Smooth muscle cell (in vitro differentiated cells): ENCODE data around the gene ZNF668. TPM values are rescaled to one million over a fixed set of nuclear protein-coding genes. Genes with fewer than 3 reads are reported as not detected.

Experiments used
- polyA plus RNA-seq: library from polyadenylated mRNA; unstranded; fragments of >200 nt; fragmentation: Nextera tagmentation; extraction: Ambion mirVana; gene quantifications from 2 replicates; pipeline ENCODE4 v1.2.1, GENCODE V29; 2016
- total RNA-seq: library from RNA; depleted of rRNA; stranded (reverse); fragments of >200 nt; gene quantifications from 2 replicates; pipeline ENCODE4 v1.2.3, GENCODE V29; 2014

Gene ZNF668
- total and polyA plus RNA-seq, 2 experiments from 2014 or later = 7.3 to 20.1 TPM

Other genes starting within 250 kb of the ZNF668 start
- gene BCL7C, start 180.2 kb downstream of the ZNF668 start, total RNA-seq = 27.8 and 34.2 TPM in 2 replicates
- gene BCL7C, start 180.2 kb downstream of the ZNF668 start, polyA plus RNA-seq = 68.1 and 76.1 TPM in 2 replicates
- 0.76 and 1.7 TPM in 2 replicates for gene CTF1, start 177.6 kb downstream of the ZNF668 start, total RNA-seq
- gene CTF1, start 177.6 kb downstream of the ZNF668 start, polyA plus RNA-seq = 8.1 and 8.2 TPM in 2 replicates
- 4.5 and 8.5 TPM in 2 replicates for gene FBXL19, start 150.7 kb downstream of the ZNF668 start, total RNA-seq
- gene FBXL19, start 150.7 kb downstream of the ZNF668 start, polyA plus RNA-seq = 1.3 and 1.6 TPM in 2 replicates
- 33.7 and 34.9 TPM in 2 replicates for gene ORAI3, start 125.2 kb downstream of the ZNF668 start, total RNA-seq
- 39.4 and 44.0 TPM in 2 replicates for gene ORAI3, start 125.2 kb downstream of the ZNF668 start, polyA plus RNA-seq
- gene SETD1A, start 116.5 kb downstream of the ZNF668 start, total RNA-seq = 1.9 and 2.9 TPM in 2 replicates
- 1.2 and 3.3 TPM in 2 replicates for gene SETD1A, start 116.5 kb downstream of the ZNF668 start, polyA plus RNA-seq
- 5.5 and 10.8 TPM in 2 replicates for gene HSD3B7, start 89.0 kb downstream of the ZNF668 start, total RNA-seq
- gene HSD3B7, start 89.0 kb downstream of the ZNF668 start, polyA plus RNA-seq = 15.1 and 15.5 TPM in 2 replicates
- gene STX1B, start 63.6 kb downstream of the ZNF668 start, total RNA-seq = 0.72 and 1.4 TPM in 2 replicates
- gene STX1B, start 63.6 kb downstream of the ZNF668 start, polyA plus RNA-seq = 1.0 and 2.1 TPM in 2 replicates
- 14.4 and 23.1 TPM in 2 replicates for gene STX4, start 40.7 kb downstream of the ZNF668 start, total RNA-seq
- gene STX4, start 40.7 kb downstream of the ZNF668 start, polyA plus RNA-seq = 50.6 and 60.2 TPM in 2 replicates
- gene ZNF646, start 182 bp upstream of the ZNF668 start, total RNA-seq = 5.7 and 8.1 TPM in 2 replicates
- gene ZNF646, start 182 bp upstream of the ZNF668 start, polyA plus RNA-seq = 5.4 and 7.3 TPM in 2 replicates
- gene PRSS53, start 14.7 kb upstream of the ZNF668 start, total RNA-seq = 5.1 and 6.3 TPM in 2 replicates
- 0.66 and 1.1 TPM in 2 replicates for gene PRSS53, start 14.7 kb upstream of the ZNF668 start, polyA plus RNA-seq
- gene VKORC1, start 20.6 kb upstream of the ZNF668 start, total RNA-seq = 232 and 253 TPM in 2 replicates
- 340 and 394 TPM in 2 replicates for gene VKORC1, start 20.6 kb upstream of the ZNF668 start, polyA plus RNA-seq
- 32.1 and 40.5 TPM in 2 replicates for gene BCKDK, start 34.1 kb upstream of the ZNF668 start, total RNA-seq
- 82.6 and 87.9 TPM in 2 replicates for gene BCKDK, start 34.1 kb upstream of the ZNF668 start, polyA plus RNA-seq
- 26.3 and 32.9 TPM in 2 replicates for gene KAT8, start 43.4 kb upstream of the ZNF668 start, total RNA-seq
- 27.4 and 29.1 TPM in 2 replicates for gene KAT8, start 43.4 kb upstream of the ZNF668 start, polyA plus RNA-seq
- 15.1 and 17.3 TPM in 2 replicates for gene PRSS8, start 61.5 kb upstream of the ZNF668 start, total RNA-seq
- gene PRSS8, start 61.5 kb upstream of the ZNF668 start, polyA plus RNA-seq = 13.9 and 68.0 TPM in 2 replicates
- gene PRSS36, start 75.8 kb upstream of the ZNF668 start, total RNA-seq = 1.6 TPM in 1 of 2 replicates, not detected in the other
- 0.31 and 0.66 TPM in 2 replicates for gene PRSS36, start 75.8 kb upstream of the ZNF668 start, polyA plus RNA-seq
- 56.2 and 58.6 TPM in 2 replicates for gene FUS, start 105.9 kb upstream of the ZNF668 start, total RNA-seq
- 225 and 316 TPM in 2 replicates for gene FUS, start 105.9 kb upstream of the ZNF668 start, polyA plus RNA-seq
- 15.6 and 30.8 TPM in 2 replicates for gene PYCARD, start 128.5 kb upstream of the ZNF668 start, total RNA-seq
- 10.1 and 30.2 TPM in 2 replicates for gene PYCARD, start 128.5 kb upstream of the ZNF668 start, polyA plus RNA-seq
- 0.04 TPM in 2 replicates for gene TRIM72, start 139.9 kb upstream of the ZNF668 start, total RNA-seq
- 0.07 TPM in 2 replicates for gene TRIM72, start 139.9 kb upstream of the ZNF668 start, polyA plus RNA-seq
- gene PYDC1, start 142.9 kb upstream of the ZNF668 start, total RNA-seq = not detected in 2 replicates
- gene PYDC1, start 142.9 kb upstream of the ZNF668 start, polyA plus RNA-seq = 1.1 and 1.7 TPM in 2 replicates
- 0.40 TPM in 1 of 2 replicates, not detected in the other for gene ITGAM, start 185.7 kb upstream of the ZNF668 start, total RNA-seq
- gene ITGAM, start 185.7 kb upstream of the ZNF668 start, polyA plus RNA-seq = not detected in 2 replicates